A549 (cell line): ENCODE results near the gene HPGDS.

ENCODE experiments used
- FOSL2 ChIP-seq, 2 experiments: fragments of 450-650 bp in 1 of 2; fragments of >200 bp in 1 of 2; sonication (Bioruptor Twin) in 1 of 2; formaldehyde crosslinking; IDR thresholded peaks; 2 replicates each; pipeline versions ENCODE4 v1.5.0 to v1.6.1; 2016 to 2020; ENCODE audit warnings: mild to moderate bottlenecking in 1 of 2, moderate library complexity in 1 of 2
- HOXB5 ChIP-seq: fragments of 250-450 bp; sonication (Bioruptor Pico); IDR thresholded peaks from 2 replicates; pipeline ENCODE4 v1.5.0; 2020; ENCODE audit warnings: mild to moderate bottlenecking, moderate library complexity
- MAX ChIP-seq: IDR thresholded peaks from 2 replicates; pipeline ENCODE4 v1.6.1; 2012

DNA sequence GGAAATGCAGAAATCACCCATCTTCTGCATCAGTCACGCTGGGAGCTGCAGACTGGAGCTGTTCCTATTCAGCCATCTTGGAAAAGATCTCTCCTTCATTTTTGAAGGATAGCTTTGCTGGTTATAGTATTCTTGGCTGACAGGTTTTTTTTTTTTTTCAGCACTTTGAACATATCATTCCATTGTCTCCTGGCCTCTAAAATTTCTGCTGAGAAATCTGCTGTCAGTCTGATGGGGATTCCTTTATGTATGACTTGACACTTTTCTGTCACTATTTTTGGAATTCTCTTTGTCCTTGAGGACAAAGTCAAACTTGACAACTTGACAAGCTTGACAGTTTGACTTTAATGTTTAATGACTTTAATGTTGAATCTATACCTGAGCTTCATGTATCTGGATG lies 16.8 kb downstream of the HPGDS start:
- TF ChIP-seq HOXB5 (CRISPR knock-in tag) (no peak), MAX (no peak), FOSL2 (IDR thresholded peaks at IDR 0.05) (no peak), FOSL2 (CRISPR knock-in tag; IDR thresholded peaks at IDR 0.05) (no peak)
